HG03103 (cell line): Measurements from ENCODE around the gene MAB21L3.

Experiments
- ATAC-seq: cut with Tn5 transposase; IDR thresholded peaks from one replicate; pipeline ENCODE4 v1.9.1; 2021; ENCODE audit warnings: low read depth; ENCODE audit not compliant: unreplicated experiment

Gene MAB21L3

GRCh38 chr1:116107371-116107770 lies 3.8 kb upstream of the MAB21L3 start:
- no peak for ATAC-seq

- ATAC-seq: no peak
Observed at GRCh38 chr1:116111524-116112021, 374 bp downstream of the MAB21L3 start.

- ATAC-seq: no peak
Observed at GRCh38 chr1:116112388-116113140, 1.4 kb downstream of the MAB21L3 start.

- ATAC-seq: no peak
Observed at GRCh38 chr1:116113615-116114014, 2.4 kb downstream of the MAB21L3 start.

GRCh38 chr1:116115476-116116439 lies 4.6 kb downstream of the MAB21L3 start:
- no peak for ATAC-seq

GRCh38 chr1:116118471-116118870 lies 7.3 kb downstream of the MAB21L3 start:
- ATAC-seq: no peak

- no peak for ATAC-seq
Observed at GRCh38 chr1:116119876-116120275, 8.7 kb downstream of the MAB21L3 start.

GRCh38 chr1:116122955-116123757 lies 12.0 kb downstream of the MAB21L3 start:
- no peak for ATAC-seq

- ATAC-seq: no peak
Observed at GRCh38 chr1:116123837-116124533, 12.8 kb downstream of the MAB21L3 start.

- no peak for ATAC-seq
Observed at GRCh38 chr1:116125758-116126157, 14.6 kb downstream of the MAB21L3 start.

- no peak for ATAC-seq
Observed at GRCh38 chr1:116126281-116126680, 15.1 kb downstream of the MAB21L3 start.

- ATAC-seq: no peak
Observed at GRCh38 chr1:116127123-116127847, 16.1 kb downstream of the MAB21L3 start.

- ATAC-seq: no peak
Observed at GRCh38 chr1:116127848-116128540, 16.8 kb downstream of the MAB21L3 start.

GRCh38 chr1:116128664-116129063 lies 17.5 kb downstream of the MAB21L3 start:
- no peak for ATAC-seq

- no peak for ATAC-seq
Observed at GRCh38 chr1:116129537-116129936, 18.3 kb downstream of the MAB21L3 start.

GRCh38 chr1:116130356-116130755 lies 19.2 kb downstream of the MAB21L3 start:
- no peak for ATAC-seq

- ATAC-seq: no peak
Observed at GRCh38 chr1:116131170-116131569, 20.0 kb downstream of the MAB21L3 start.

- no peak for ATAC-seq
Observed at GRCh38 chr1:116131866-116132605, 20.8 kb downstream of the MAB21L3 start.
